Neural progenitor cell (in vitro differentiated cells): ENCODE results near the gene PFDN6.

ENCODE experiments used
- EZH2 ChIP-seq: fragments of 200-600 bp; sonication (generic); IDR thresholded peaks from 2 replicates; pipeline ENCODE4 v1.6.1; 2017; ENCODE audit warnings: antibody characterized with exemption, mild to moderate bottlenecking, moderate library complexity
- EZH2phosphoT487 ChIP-seq: fragments of 200-600 bp; sonication (generic); IDR thresholded peaks from 2 replicates; pipeline ENCODE4 v1.6.1; 2017; ENCODE audit warnings: antibody characterized with exemption
- TF ChIP-seq, protein P1 (sequence below): fragments of 200-600 bp; sonication (generic); IDR thresholded peaks from 2 replicates; pipeline ENCODE4 v1.5.1; 2017; ENCODE audit warnings: antibody characterized with exemption, mild to moderate bottlenecking

DNA sequence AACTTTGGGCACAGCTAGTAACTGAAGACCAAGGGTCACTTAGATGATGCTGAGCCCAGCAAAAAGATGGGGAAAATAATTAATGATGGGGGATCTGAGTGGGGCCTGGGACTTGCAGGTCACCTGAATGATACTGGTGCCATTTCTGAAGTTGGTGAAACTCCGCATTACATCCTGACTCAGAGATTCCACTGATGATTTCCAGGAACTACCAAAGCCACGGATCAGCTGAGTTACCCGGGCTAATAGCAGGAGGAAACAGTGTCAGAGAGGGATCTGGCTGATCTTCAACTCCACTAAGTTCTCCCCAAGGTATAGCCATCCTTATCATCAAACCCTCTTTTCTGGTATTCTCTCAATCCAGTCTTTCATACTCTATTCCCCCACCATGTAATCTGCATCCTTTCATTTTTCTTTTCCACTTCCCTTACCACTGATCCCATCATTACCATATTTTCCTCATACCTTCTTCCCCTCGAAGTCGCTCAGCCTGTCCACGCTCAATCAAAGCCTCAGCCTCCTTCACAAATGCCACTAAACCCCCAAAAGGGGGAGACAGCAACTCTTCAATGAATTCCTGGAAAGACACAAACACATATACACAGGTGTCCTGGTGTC, 37.9 kb upstream of the PFDN6 start:
- TF ChIP-seq EZH2phosphoT487 (no peak), EZH2 (no peak)
- TF ChIP-seq, protein P1, sequence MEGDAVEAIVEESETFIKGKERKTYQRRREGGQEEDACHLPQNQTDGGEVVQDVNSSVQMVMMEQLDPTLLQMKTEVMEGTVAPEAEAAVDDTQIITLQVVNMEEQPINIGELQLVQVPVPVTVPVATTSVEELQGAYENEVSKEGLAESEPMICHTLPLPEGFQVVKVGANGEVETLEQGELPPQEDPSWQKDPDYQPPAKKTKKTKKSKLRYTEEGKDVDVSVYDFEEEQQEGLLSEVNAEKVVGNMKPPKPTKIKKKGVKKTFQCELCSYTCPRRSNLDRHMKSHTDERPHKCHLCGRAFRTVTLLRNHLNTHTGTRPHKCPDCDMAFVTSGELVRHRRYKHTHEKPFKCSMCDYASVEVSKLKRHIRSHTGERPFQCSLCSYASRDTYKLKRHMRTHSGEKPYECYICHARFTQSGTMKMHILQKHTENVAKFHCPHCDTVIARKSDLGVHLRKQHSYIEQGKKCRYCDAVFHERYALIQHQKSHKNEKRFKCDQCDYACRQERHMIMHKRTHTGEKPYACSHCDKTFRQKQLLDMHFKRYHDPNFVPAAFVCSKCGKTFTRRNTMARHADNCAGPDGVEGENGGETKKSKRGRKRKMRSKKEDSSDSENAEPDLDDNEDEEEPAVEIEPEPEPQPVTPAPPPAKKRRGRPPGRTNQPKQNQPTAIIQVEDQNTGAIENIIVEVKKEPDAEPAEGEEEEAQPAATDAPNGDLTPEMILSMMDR = no peak
